Islet precursor cell (in vitro differentiated cells): ENCODE results near the gene GLRX.
"Not testable (repeated sequence)": the region's sequence is repeated elsewhere in the genome, so short reads cannot be mapped to it uniquely, and the experiment has no call there.

Experiments
- DNase-seq: peaks from one replicate; pipeline ENCODE4 v3.0.0-alpha.2; 2018

Gene GLRX

DNA sequence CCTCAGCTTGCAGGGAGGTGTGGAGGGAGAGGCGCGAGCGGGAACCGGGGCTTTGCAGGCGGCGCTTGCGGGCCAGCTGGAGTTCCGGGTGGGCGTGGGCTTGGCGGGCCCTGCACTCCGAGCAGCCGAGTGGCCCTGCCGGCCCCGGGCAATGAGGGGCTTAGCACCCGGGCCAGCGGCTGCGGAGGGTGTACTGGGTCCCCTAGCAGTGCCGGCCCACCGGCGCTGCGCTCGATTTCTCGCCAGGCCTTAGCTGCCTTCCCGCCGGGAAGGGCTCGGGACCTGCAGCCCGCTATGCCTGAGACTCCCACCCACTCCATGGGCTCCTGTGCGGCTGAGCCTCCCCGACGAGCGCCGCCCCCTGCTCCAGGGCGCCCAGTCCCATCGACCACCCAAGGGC, 28.6 kb upstream of the GLRX start:
- DNase-seq = not testable (repeated sequence)

- DNase-seq = no peak
These were observed 27.9 kb upstream of the GLRX start for GRCh38 chr5:95850391-95850894.

GRCh38 chr5:95848701-95849100, 26.2 kb upstream of the GLRX start:
- DNase-seq = no peak

- DNase-seq = no peak
These were observed 24.7 kb upstream of the GLRX start for GRCh38 chr5:95847261-95847592.

DNA sequence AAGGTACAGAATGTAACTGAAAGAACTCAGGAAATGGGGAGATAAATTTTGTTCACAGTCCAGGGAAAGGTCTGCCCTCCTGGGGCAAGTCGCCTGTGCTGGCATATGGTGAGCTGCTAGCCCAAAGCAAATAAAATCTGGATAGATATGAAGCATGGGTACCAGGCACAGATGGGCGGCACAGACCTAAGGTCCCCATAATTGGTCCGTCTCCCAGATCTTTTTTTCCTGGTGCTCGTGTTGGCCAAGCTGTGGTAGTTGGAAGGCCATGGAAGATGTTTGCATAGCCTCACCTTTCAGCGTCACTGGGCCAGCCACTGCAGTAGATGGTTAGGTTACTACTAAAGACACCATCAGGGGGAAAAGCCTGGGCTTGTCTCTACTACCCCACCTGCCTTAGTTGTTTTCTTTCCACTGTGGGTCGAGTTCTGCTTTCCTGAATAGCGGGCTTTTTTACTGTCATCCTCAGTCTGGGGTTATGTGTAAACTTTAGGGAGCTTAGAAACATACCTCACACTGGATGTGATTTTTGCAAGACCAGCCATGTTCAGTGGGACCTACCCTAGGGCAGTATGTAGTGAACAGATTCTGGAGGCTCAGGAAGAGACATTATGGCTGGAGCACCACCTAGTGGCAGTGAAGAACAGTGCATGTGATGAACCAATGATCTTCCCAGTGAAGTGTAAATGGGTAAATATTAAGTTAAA, 24.2 kb upstream of the GLRX start:
- DNase-seq = peak; percentile 77

DNA sequence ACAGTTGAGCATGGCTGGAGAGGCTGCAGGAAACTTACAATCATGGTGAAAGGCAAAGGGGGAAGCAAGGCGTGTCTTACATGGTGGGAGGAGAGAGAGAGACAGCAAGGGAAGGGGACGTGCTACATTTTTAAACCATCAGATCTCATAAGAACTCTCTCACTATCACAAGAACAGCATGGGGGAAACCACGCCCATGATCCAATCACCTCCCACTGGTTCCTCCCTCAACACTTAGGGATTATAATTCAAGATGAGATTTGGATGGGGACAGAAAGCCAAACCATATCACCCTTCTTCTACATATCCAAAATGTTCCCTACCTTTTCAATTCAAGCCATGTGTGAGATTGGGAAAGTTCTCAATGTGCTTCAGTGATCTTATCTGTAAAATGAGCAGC, 22.9 kb upstream of the GLRX start:
- DNase-seq = no peak

GRCh38 chr5:95843733-95844223, 21.3 kb upstream of the GLRX start:
- DNase-seq = no peak

GRCh38 chr5:95842854-95843544, 20.5 kb upstream of the GLRX start:
- peak; percentile 94 for DNase-seq

DNA sequence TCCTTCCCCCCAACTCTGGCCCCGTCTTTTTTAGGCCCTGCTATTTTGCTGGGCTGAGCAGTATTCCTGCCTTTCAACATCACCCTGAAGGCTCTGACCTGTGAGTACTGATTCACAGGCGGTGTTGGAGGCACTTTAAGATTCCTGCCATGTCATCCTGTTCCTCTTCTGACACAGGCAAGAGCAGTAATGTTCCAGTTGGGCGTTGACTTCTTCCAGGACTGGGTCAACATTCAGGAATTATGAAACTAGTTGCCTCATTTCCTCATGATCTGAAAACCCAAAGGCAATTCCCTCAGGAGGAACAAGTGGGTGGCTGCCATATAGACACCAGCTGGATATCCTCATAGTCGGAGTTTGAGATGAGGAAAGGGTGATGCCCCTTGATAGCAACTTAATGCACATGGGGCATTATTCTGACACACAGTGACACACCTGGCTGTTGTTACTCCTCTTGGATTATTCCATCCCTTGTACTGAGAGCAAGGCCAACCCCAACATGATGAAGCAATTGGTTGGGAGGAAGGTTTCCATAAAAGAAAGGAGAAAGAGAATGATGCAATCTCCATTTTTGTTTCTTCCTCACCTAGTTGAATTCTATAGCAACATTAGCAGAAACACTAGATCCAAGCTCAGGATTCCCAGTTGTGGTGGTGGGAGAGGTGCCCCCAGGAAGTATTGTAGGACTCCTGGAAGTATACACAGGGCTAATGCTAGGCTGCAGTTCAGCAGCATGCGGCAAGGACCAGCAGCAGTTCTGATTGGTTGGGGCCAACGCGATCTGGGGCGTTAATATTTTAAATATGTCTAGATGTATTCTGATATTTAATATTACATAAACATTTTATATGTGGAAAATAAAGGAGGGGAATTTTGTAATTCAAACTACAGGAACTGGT, 19.6 kb upstream of the GLRX start:
- no peak for DNase-seq

DNA sequence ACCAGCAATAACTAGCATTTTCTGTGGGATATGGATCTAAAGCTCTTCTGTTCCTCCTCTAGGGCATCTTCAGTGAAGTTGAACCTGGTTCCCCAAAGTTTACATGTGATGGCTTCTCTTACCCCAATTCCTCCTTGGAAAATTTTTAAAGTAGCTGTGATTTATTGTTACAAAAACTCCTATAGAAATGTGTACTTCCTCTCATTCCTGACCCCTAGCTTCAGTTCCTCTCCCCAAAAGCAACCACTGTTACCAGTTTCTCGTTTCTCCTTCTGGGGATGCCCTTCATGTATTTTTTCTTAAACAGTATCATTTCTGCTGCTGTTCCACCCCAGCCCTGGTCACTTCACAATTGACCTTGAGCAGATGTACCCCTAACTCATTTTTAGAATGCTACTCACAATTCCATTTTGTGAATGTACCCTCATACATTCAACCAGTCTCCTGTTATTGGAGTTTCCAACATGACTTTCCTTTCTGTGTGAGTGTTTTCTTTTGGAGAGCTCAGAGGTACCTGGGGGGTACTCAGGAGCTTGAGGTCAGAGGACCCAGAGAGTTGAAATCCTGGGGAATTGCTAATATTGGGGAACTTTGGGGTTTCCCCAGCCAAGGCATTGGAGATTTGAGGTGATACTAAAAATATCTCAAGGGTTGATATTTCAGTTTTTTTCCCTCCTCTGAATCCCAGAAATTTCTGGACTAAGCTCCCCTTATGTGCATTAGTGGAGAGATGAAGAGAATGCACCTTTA, 18.6 kb upstream of the GLRX start:
- no peak for DNase-seq

- DNase-seq = no peak
These were observed 17.1 kb upstream of the GLRX start for GRCh38 chr5:95839658-95840057.

DNA sequence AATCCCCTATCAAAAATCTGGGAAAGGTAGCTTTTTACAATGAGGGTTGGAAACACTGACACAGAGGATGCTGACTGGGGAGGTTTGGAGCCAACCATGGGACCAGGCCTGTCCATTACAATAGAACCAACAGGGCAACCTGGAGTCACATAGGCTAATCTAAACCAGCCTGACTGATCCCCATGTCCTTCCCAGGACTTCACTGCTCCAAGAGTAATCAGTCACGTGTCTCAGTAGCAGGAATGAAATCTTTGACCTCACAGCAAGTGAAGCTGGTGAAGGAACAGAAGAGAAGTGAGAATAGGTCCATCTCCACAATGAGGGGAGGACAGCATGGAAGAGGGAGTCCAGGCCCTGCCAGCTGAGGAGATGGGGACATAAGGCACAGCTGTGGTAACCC, 16.0 kb upstream of the GLRX start:
- DNase-seq = no peak

DNA sequence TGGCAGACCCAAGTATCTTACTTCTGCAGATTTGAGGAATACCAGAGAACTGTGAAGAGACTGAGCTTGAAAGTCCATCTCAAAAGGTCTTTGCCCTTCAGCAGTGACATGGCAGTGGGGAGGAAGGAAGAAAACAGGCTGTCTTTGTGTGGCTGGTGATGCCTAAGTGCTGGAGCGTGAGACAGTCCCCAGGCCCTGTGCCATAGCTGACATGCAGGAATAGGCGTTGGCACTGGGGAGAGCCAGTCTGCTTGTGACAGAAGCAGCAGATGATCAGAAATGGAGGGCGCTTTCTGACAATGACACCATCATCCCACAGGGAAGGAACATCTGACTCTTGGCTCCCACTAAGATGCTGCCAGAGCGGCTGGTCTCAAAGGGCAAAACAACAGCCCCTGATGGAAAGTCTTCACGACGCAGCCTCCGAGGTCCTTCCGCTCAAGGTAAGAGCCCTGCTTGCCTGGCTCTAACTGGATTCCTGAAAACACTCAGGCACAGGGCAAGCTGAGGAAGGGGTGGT, 15.5 kb upstream of the GLRX start:
- no peak for DNase-seq

GRCh38 chr5:95837492-95837891, 15.0 kb upstream of the GLRX start:
- no peak for DNase-seq

GRCh38 chr5:95836971-95837370, 14.4 kb upstream of the GLRX start:
- DNase-seq = not testable (repeated sequence)

DNA sequence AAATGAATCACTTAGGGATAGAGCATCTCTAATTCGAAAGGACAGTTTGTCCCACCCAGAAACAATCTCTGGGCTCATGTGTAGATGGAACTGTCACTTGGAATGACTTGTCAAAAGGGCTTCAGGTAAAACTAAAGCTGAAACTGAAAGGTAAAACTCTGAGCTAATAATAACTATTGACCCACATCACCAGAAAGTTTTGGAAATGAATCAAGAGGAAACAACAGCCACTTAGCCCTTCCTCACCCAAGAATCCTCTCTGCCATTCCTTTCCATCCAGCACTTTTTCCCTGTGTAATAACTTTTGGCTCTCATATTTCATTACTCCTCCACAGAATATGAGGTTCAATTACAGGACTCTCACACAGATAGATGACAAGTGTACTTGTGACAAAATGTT, 14.0 kb upstream of the GLRX start:
- no peak for DNase-seq

DNA sequence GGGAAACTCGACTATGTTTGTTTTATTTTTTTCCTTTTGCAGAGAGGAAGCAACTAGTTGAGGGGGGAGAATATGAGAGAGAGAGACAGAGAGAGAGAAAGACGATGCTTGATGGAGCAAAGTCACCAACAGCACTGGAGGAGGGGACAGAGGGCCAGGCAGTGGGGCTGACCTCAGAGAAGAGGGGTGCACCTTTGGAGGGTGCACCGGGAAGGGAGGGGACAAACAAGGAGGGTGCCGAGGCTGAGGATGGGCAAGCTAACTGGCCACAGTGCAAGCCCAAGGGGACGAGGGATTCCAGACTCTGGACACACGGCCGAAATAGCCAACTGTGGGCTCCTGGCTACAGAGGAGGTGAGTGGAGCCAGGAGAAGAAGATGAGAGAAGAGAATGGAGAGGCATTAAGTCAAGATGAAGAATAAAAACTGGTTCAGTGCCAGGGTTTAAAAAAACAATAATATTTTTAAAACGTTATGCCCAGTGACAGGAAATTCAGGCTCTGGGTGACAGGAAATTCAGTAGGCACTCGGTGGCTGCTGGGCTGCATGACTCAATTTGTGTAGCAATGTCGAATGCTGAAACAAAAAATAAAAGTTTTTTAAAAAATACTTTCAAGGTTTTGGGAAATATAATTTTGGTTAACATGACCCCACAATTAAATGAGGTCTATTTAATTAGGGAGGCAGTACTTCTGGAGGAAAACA, 13.3 kb upstream of the GLRX start:
- no peak for DNase-seq

GRCh38 chr5:95832664-95833063, 10.1 kb upstream of the GLRX start:
- DNase-seq = no peak

DNA sequence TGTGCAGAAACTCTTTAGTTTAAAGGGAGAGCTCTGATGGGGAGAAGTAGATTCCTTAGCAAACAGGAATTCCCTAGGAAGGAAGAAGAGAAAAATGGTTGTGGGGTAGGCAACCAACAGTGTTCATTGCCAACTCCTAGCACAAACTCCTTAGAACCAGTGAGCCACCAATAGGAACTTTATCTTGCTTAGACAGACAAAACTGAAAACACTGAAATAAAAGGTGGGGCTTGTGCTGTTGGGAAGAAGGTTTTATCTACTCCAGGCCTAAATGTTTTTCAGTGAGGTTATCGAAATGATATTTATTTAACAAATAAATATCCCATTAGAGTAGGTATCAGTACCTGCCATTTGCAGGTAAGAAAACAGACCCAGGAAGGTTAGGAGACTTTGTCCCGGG, 7.7 kb upstream of the GLRX start:
- DNase-seq = no peak

DNA sequence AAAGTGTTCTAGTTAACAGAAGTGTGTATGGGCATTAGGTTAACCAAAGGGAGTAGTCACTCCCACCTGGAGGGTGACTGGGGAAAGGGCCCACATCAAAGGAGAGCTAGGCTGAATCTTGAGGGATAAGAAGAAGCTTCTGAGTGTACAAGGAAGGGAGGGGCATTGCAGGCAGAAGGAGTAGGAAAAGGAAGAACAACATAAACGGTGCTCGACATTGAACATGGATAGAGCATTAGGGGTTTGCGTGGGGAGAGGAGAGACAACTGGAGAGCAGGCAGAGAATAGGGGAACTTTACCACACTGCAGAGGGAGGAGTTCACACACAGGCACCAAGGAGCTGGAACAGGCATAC, 5.3 kb upstream of the GLRX start:
- no peak for DNase-seq

DNA sequence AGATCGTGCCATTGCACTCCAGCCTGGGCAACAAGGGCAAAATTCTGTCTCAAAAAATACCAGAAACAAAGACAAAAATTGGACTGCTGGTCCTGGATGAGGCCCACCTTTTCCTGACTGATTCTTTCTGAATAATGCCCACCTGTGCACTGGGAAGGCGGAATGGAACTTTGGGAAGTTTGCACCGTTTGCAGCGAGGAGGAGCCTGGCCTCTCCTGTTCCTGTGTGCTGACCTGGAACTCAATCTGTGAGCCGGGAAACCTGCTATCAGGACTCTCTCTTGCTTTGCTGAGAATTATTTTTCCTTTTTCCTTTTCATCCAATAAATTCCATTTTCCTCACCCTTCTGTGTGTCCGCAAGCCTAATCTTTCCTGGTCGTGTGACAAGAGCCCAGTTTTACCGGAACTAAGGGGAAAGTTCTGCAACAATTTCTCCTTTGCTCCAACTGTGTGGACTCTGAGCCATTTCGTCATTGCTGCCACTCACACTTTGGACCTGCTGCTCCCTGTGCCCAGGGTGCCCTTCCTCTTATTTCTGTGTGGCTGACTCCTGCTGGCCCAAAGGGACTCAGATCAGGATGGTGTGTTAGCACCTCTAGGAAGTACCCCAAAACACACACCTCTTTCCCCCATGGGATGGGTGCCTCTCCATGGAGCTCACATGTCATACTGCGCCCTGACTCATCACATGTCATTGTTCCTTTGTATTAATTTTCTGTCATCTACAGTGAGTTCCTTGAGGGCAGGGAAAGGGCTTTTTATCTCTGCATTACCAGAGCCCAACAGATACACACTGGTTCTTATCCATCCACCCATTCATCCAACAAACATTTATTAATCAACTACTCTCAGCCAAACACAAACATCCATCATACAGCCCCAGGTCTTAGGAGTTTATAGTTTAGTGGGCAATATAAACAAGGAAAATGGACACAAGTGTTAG, 4.7 kb upstream of the GLRX start:
- DNase-seq = no peak
